Ovary (tissue), 9 donors: ENCODE results near the gene TYSND1. TPM values are rescaled to one million over a fixed set of nuclear protein-coding genes. Genes with fewer than 3 reads are reported as not detected.

Experiments
- DNase-seq, 5 donors: peaks; one replicate each; pipeline ENCODE4 v3.0.0-alpha.2; 2019 to 2020
- H3K27ac ChIP-seq, 2 donors: fragments of 200-600 bp; one replicate each; pipeline versions ENCODE4 v1.5.1 to v1.8.0; 2019 to 2022
- H3K27me3 ChIP-seq: fragments of 200-600 bp; one replicate; pipeline ENCODE4 v1.8.0; 2022
- H3K36me3 ChIP-seq: fragments of 200-600 bp; sonication (generic); one replicate; pipeline ENCODE4 v1.5.1; 2019
- H3K4me1 ChIP-seq: one replicate; pipeline ENCODE4 v1.8.1; 2013; ENCODE audit warnings: mild to moderate bottlenecking, moderate library complexity; ENCODE audit not compliant: insufficient read depth
- H3K4me3 ChIP-seq: fragments of 200-600 bp; sonication (generic); one replicate; pipeline ENCODE4 v1.5.1; 2017
- H3K9me3 ChIP-seq, 2 donors: fragments of 200-600 bp in 1 of 2; sonication (generic) in 1 of 2; one replicate each; pipeline versions ENCODE4 v1.5.1 to v1.8.1; 2013 to 2019; ENCODE audit warnings: mild to moderate bottlenecking in 1 of 2, moderate library complexity in 1 of 2
- EP300 ChIP-seq: sonication (generic); formaldehyde crosslinking; IDR thresholded peaks from one replicate; pipeline ENCODE4 v1.6.1; 2017; ENCODE audit warnings: antibody characterized with exemption
- POLR2A ChIP-seq: fragments of 450-650 bp; IDR thresholded peaks from one replicate; pipeline ENCODE4 v1.6.1; 2017; ENCODE audit warnings: antibody characterized with exemption, mild to moderate bottlenecking, moderate library complexity
- WGBS, 3 donors: extraction: QIAGEN DNeasy Blood & Tissue Kit in 1 of 3; methylation state at CpG; one replicate each; pipeline versions ENCODE4 v1.1.5 to v1.1.7; 2013 to 2017; 5-methylcytosine and 5-hydroxymethylcytosine counted together
- intact Hi-C, 4 donors: fragments of 100-400 bp; cut with DNase I; formaldehyde crosslinking; loops; one replicate each; pipeline versions ENCODE4 v1.11.0 to v1.15.1; 2022 to 2023
- polyA plus RNA-seq, 2 donors: library from polyadenylated mRNA; stranded (reverse); fragments of 200-250 nt in 1 of 2; fragments of 350-450 nt in 1 of 2; fragmentation: Illumina TruSeq in 1 of 2; extraction: RNeasy Lipid Tissue Mini Kit (QIAGEN cat#74804) in 1 of 2; gene quantifications; one replicate each; pipeline ENCODE4 v1.2.3, GENCODE V29; 2013 to 2014
- total RNA-seq, 7 donors: library from RNA; depleted of rRNA in 2 of 7; stranded (reverse); fragments of >200 nt in 2 of 7; fragmentation: NEBNext Ultra II Directional in 3 of 7; extraction: Animal tissue kit (Norgen Biotek cat#: 25700) in 3 of 7; gene quantifications; one replicate each; pipeline versions ENCODE4 v1.1.0 to v1.2.4, GENCODE V29; 2016 to 2023
- TF ChIP-seq, protein P1 (sequence below), 3 donors: fragments of 450-650 bp in 2 of 3; fragments of 200-600 bp in 1 of 3; IDR thresholded peaks; one replicate each; pipeline versions ENCODE4 v1.5.1 to v1.8.0; 2016 to 2022; ENCODE audit warnings: antibody characterized with exemption in 3 of 3, mild to moderate bottlenecking in 1 of 3
- donor health status: DM: no; HTN: no; CAD: no; lungs with moderate emphysema.
- donor health status: DM: no; HTN: no; CAD: no.
- donor health status: Bipolar disorder and iron deficiency.
- donor health status: DM: yes; HTN: yes; CAD: no.
- donor health status: DM: no; HTN: no; CAD: no.
- donor health status: DM: yes; HTN: yes; CAD: no.

The TYSND1 gene
- total and polyA plus RNA-seq, 9 donors, result 3.5 to 12.4 (median 11.9) TPM

DNA sequence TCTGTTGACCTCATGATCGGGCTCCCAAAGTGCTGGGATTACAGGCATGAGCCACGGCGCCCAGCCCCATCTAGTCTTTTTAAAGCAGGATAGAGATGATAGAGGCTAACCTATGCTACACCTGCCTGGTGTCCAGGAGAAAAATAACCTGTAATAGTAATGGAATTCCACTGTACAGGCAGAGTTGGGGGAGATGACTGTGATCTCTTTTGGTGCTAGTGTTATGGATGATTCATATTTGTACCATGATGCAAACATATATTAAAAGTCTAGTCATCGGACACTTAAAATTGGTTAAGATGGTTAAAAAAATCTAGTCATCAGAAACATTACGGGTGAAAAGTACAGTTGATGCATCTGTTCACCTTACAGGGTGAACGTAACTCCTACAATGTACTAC is 29.9 kb upstream of the TYSND1 start:
- Histone ChIP-seq H3K4me3 (no peak overlapping the region), H3K9me3 (no peaks in the 10 kb centered on the region), H3K27me3 (no peaks in the 10 kb centered on the region), H3K27ac (no peak overlapping the region), H3K4me1 (no peaks in the 10 kb centered on the region), H3K36me3 (no peaks in the 10 kb centered on the region)
- TF ChIP-seq, protein P1, sequence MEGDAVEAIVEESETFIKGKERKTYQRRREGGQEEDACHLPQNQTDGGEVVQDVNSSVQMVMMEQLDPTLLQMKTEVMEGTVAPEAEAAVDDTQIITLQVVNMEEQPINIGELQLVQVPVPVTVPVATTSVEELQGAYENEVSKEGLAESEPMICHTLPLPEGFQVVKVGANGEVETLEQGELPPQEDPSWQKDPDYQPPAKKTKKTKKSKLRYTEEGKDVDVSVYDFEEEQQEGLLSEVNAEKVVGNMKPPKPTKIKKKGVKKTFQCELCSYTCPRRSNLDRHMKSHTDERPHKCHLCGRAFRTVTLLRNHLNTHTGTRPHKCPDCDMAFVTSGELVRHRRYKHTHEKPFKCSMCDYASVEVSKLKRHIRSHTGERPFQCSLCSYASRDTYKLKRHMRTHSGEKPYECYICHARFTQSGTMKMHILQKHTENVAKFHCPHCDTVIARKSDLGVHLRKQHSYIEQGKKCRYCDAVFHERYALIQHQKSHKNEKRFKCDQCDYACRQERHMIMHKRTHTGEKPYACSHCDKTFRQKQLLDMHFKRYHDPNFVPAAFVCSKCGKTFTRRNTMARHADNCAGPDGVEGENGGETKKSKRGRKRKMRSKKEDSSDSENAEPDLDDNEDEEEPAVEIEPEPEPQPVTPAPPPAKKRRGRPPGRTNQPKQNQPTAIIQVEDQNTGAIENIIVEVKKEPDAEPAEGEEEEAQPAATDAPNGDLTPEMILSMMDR (IDR thresholded peaks at IDR 0.05), result no peak
- TF ChIP-seq POLR2A (no peak), EP300 (no peak)
- intact Hi-C loops, result no loop called here
- 77 to 86% (median 85%) methylated on average over 6 of the region's 6 CpGs for WGBS, 3 donors
- DNase-seq, result no peak

DNA sequence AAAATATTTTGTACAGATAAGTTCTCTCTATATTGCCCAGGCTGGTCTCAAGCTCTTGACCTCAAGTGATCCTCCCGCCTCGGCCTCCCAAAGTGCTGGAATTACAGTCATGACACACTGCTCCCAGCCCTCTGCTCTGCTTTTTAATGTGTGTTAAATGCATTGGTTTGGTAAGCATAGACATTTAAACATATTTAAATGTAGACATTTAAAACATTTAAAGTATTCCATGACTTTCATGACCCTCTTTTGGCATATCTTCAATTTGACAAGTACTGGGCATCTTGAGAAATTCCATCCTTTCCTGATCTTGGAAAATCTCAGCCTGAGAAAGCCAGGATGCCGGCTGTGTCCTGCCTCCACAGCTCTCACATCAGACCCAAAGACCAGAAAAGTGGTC is 29.0 kb upstream of the TYSND1 start:
- no peaks in the 10 kb centered on the region for H3K9me3 ChIP-seq
- no peak for TF ChIP-seq EP300
- intact Hi-C loops, result no loop called here
- 75 to 90% (median 89%) methylated on average over 3 of the region's 3 CpGs for WGBS, 3 donors
- no peak for DNase-seq
- no peak overlapping the region for H3K27ac ChIP-seq
- no peaks in the 10 kb centered on the region for H3K27me3 ChIP-seq
- H3K4me1 ChIP-seq, result no peaks in the 10 kb centered on the region
- no peak overlapping the region for H3K4me3 ChIP-seq
- no peaks in the 10 kb centered on the region for H3K36me3 ChIP-seq

DNA sequence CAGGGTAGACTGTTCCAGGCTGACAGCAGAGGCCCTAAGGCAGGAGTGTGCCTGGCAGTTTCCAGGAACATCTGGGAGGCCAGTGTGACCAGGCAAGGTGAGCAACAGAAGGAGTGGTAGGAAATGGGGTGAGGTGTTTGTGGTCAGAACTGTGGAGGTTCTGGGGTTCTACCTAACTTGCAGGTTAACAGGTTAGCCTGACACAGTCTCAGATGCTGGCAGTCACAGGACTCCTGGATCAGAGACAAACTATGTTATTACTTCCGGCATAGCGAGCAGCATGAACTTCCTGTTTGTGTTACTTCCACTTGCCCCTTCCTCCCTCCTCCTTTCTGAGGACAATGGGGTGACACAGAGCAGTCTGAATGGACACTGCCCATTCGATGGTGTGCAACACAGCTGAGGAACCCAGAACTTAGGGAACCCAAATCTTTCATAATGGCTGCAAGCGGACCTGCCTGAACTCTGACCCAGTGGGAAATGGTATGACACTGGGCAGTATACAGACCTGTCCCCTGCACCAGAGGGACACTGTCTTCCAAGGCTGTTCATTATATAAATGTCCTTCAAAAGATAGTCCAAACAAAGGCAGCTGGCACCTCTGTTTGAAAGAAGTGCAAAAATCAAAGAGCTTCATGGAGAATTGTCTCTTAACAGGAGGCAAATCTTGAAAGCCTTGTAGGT is 27.7 kb upstream of the TYSND1 start:
- no peaks in the 10 kb centered on the region for H3K27me3 ChIP-seq
- no peak overlapping the region for H3K27ac ChIP-seq
- no peak overlapping the region for H3K4me3 ChIP-seq
- no peaks in the 10 kb centered on the region for H3K9me3 ChIP-seq
- no peaks in the 10 kb centered on the region for H3K36me3 ChIP-seq
- TF ChIP-seq, protein P1 (IDR thresholded peaks at IDR 0.05), result no peak
- TF ChIP-seq POLR2A, result no peak
- no peak for TF ChIP-seq EP300
- intact Hi-C loops, result no loop called here
- 58 to 71% (median 63%) methylated on average over 4 of the region's 4 CpGs for WGBS, 3 donors
- DNase-seq, result no peak
- H3K4me1 ChIP-seq, result peaks cover 2% of the 10 kb centered on the region

DNA sequence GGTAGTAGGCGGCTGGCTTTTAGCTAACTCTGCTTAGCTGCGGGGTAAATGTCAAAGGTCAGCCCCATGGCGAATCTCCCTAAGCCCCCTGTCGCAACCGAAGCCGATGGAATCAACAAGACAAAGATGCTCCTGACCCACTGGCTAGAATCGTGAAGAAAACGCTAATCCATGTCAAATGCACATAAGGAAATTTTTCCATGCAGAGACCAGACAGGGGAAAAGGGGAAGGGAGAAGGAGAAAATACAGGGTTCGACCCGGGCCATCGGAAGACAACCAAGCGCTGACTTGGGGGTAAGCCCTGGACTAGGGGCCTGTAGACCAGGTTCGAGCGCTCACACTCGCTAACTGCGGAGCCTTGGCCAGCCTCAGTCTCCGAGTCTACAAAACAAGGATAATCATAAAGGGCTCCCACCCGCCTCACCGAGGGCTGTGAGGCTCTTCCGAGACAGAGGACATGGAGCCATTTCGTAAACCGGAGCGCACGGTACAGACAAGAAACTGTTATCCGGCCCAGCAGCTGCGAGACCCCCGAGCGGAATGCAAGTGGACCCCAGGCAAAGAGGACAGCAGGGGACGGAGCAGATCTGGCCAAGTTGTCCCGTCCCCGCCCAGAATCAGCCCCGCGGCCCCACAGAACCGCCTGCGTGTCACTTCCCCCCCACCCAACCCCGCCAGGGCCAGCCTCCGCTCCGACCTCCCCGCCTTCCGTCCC is 23.3 kb upstream of the TYSND1 start:
- 0 to 1% (median 0%) methylated on average over 33 to 40 of the region's 40 CpGs for WGBS, 3 donors
- TF ChIP-seq POLR2A, result no peak
- TF ChIP-seq, protein P1 (IDR thresholded peaks at IDR 0.05), result no peak
- TF ChIP-seq EP300, result no peak
- Histone ChIP-seq H3K36me3 (no peaks in the 10 kb centered on the region), H3K4me1 (peaks cover 6% of the 10 kb centered on the region), H3K27me3 (no peaks in the 10 kb centered on the region), H3K9me3 (no peaks in the 10 kb centered on the region), H3K4me3 (peak overlapping the region; percentile 73), H3K27ac (peak overlapping the region; percentile 83 to 86)
- intact Hi-C loops, result no loop called here
- peak in 1 of 5 donors; percentile 29 for DNase-seq

DNA sequence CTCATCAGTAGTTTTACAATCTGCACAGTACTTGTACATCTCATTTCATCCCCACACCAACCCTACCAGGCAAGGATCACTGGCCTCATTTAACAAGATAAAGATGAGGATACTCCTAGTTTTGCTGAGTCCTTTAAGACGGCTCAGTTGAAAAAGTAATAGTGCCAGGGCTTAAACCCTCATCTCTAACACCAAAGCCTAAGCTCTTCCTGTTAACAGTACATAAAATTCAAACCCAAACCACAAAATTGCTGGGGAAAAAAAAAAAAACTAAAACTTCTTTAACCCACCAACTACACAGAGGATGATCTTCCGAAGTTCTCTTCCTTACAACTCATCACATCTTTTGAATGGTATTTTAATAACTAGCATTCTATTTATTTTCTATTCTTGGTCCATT is 22.5 kb upstream of the TYSND1 start:
- TF ChIP-seq, protein P1 (IDR thresholded peaks at IDR 0.05), result no peak
- no peak for TF ChIP-seq POLR2A
- TF ChIP-seq EP300, result no peak
- peaks cover 6% of the 10 kb centered on the region for H3K4me1 ChIP-seq
- no peak overlapping the region for H3K27ac ChIP-seq

More for the DNA sequence above, 22.5 kb upstream of the TYSND1 start:
- no peaks in the 10 kb centered on the region for H3K9me3 ChIP-seq
- H3K36me3 ChIP-seq, result no peaks in the 10 kb centered on the region
- no peaks in the 10 kb centered on the region for H3K27me3 ChIP-seq
- intact Hi-C loops, result no loop called here
- no peak for DNase-seq
- WGBS, 3 donors, result 11 to 18% (median 12%) methylated on average over 2 of the region's 2 CpGs
- H3K4me3 ChIP-seq, result peak overlapping the region; percentile 73
